Neural progenitor cell (in vitro differentiated cells): ENCODE results near the gene MAP7.

Source experiments
- EZH2 ChIP-seq: fragments of 200-600 bp; sonication (generic); IDR thresholded peaks from 2 replicates; pipeline ENCODE4 v1.6.1; 2017; ENCODE audit warnings: antibody characterized with exemption, mild to moderate bottlenecking, moderate library complexity
- TF ChIP-seq, protein P1 (sequence below): fragments of 200-600 bp; sonication (generic); IDR thresholded peaks from 2 replicates; pipeline ENCODE4 v1.5.1; 2017; ENCODE audit warnings: antibody characterized with exemption, mild to moderate bottlenecking

DNA sequence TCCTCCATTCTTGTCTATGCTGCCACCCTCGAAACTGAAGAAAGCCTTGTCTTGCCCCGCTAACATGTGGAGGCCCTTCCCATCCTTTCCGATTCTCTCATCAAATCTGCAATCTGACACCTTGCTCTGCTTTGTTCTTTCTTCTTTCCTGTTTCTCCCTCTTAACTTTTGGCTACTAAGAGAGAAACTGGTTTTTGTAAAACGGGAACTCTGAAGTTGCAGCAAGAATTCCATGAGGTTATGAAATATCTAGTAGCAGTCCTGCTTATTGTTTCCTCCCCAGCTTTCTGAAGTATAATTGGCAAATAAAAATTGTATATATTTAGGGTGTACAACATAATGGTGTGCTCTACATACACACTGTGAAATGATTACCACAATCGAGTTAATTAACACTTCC is 80.2 kb downstream of the MAP7 start:
- TF ChIP-seq, protein P1, sequence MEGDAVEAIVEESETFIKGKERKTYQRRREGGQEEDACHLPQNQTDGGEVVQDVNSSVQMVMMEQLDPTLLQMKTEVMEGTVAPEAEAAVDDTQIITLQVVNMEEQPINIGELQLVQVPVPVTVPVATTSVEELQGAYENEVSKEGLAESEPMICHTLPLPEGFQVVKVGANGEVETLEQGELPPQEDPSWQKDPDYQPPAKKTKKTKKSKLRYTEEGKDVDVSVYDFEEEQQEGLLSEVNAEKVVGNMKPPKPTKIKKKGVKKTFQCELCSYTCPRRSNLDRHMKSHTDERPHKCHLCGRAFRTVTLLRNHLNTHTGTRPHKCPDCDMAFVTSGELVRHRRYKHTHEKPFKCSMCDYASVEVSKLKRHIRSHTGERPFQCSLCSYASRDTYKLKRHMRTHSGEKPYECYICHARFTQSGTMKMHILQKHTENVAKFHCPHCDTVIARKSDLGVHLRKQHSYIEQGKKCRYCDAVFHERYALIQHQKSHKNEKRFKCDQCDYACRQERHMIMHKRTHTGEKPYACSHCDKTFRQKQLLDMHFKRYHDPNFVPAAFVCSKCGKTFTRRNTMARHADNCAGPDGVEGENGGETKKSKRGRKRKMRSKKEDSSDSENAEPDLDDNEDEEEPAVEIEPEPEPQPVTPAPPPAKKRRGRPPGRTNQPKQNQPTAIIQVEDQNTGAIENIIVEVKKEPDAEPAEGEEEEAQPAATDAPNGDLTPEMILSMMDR = no peak
- no peak for TF ChIP-seq EZH2
